GM19455 (cell line): ENCODE measurements around the gene ALDH3A1.
"Not testable (repeated sequence)": the region's sequence is repeated elsewhere in the genome, so short reads cannot be mapped to it uniquely, and the experiment has no call there.

ENCODE experiments used
- ATAC-seq: cut with Tn5 transposase; IDR thresholded peaks from one replicate; pipeline ENCODE4 v1.9.1; 2021; ENCODE audit not compliant: unreplicated experiment

Gene ALDH3A1

DNA sequence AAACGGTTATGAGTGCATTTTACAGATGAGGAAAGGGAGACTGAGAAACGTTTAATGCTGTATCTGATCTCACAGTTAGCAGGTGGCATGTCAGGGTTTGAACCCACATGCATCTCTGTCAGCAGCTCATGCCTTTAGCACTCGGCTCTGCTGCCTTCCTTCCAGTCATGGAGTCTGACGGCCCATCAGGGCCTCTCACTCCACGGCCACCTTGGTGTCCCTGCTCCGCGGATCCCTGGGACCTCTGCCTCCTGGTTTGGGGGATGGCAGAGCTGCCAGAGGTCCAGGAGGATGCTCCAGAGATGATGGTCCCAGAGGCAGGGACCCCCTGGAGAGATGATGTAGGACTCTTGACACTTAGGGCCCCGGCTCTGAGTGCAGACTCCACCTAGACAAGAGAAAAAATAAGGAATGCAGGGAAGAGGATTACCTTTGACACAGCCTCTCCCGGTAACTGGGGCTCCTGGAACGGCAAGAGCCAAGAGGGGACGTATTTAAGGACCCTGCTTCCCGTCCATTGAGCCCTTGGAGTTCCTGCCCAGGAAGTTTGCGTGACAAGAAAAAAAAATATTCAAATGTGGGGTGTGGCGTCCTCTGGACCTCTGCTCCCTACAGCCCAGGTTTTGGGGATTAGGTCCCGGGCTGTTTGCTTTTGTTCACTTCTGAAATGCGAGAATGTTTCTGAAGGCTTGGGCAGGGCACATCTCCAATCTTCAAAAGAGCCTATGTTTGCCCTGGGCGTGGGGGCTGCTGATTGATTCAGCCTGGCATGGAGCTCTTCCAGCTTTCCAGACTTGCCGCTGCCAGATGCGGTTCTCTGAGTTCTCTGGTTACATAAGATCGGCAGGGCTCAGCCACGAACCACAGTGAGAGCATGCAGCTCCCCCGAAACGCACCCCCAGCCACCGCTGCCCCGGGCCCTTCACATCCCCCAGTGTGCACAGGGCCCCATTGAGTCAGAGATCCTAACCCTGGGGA is at the start of gene ALDH3A1:
Gene ALDH3A1, minus strand, starts transcription at position 470 of the 978 bp plus-strand sequence. CDS start 3,169 bp downstream, outside the sequence.
- ATAC-seq: no peak

DNA sequence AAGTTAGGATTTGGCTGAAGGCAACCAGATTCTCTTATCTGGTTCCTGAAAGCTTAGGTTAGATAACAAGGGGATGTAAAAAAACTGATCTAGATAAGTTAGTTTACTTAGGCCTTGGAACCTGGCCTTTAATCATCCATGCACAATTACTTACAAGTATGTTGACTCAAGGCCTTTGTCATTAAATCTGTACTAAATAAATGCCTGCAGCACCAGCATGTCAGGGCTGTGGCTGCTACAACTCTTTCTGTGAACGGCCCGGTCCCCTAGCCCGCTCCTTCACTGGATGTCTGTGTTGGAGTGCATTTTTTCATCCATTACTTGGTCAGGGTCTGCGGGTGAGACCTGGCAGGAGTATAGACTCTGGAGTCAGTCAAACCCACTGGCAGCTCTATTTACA is 48.4 kb upstream of the ALDH3A1 start:
- no peak for ATAC-seq

DNA sequence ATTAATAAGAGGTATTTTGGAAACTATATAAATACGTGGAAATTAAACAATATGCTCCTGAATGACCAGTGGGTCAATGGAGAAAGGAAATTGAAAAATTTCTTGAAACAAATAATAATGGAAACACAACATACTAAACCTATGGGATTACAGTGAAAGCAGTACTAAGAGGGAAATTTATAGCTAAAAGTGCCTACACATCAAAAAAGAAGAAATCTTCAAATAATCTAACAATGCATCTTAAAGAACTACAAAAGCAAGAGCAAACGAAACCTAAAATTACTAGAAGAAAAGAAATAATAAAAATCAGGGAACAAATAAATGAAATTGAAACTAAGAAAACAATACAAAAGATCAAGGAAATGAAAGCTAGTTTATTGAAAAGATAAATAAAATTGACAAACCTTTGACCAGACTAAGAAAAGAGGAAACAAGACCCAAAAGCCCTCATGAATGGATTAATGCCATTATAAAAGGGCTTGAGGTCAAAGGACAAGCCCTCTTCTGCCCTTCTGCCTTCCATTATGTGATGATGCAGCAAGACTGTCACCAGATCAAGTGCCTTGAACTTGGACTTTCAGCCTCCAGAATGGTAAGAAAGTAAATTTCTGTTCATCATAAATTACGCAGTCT is 43.9 kb upstream of the ALDH3A1 start:
- no peak for ATAC-seq

DNA sequence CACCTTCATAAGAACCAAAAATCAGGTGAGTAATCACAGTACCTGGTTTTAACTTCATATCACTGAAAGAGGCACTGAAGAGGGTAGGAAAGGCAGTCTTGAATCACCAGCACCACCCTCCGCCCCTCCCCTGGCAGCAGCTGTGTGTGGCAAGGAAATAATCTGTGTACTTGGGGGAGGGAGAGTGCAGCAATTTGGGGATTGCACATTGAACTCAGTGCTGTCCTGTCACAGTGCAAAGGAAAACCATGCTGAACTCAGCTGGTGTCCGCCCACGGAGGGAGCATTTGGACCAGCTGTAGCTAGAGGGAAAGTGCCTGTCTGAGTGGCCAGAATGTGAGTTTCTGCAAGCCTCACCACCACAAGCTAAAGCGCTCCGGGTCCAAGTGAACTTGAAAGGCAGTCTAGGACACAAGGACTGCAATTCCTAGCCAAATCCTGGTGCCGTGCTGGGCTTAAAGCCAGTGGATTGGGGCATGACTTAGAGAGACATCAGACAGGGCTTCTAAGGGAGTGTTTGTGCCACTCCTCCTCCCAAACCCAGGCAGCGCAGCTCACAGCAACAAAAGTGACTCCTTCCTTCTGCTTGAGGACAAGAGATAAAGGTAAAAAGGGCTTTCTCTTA is 39.7 kb upstream of the ALDH3A1 start:
- ATAC-seq: no peak

DNA sequence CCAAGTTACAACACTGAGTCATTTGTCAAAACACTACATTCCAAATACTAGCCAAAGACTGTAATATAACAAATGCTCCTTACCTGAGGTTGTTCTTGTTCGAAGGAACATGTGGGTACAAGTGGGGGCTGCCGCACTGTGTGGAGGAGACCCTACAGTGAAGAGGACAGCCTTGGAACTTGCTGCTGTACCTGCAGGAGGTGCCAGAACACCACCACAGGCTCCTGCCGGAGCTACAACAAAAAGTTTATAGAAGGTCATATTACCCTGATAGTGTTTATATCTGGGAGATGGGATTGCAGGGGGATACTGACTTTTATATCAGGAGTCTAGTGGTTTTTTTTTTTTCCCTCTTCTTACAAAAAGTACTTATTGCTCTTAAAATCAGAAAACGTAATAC is 37.8 kb upstream of the ALDH3A1 start:
- ATAC-seq: no peak

DNA sequence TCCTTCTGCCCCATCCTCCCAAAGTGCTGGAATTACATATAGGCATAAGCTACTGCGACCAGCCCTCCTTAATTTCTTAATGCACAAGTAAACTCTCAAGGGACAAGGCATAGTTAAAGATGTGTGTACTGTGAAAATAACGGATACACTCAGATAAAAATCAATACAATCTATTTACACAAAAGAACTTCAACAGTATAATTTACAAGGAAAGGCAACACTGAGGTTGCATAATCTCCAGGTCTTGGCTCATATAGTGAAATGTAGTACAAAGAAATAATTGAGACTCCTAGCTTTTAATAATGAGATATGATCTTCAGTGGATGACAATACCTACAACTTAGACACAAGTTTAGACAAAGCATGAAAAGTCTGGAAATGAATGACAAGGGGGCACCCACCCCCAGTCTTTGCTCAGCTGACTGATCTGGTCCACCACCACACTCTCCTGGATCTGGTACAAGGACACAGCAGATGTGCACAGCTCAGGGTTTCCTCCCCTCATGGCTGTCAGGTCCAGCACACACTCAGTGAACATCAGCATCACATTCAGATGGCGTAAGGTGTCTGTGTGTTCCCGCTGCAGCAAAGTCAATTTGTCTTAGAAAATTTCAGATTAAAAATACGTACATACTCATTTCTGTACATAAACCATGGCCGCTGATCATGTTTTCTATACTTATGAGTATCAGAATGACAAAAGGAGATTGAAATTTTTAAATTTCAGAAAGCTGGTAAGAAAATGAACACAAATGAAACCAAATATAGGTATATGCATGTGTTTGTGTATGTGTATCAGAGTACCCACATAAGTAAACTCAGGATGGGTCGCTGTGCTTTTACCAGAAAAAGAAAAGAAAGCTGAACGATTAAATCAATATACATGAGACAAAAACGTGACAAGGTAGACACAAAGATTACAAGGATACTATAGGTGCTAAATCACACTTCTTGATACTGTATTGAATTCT is 33.7 kb upstream of the ALDH3A1 start:
- ATAC-seq: no peak

DNA sequence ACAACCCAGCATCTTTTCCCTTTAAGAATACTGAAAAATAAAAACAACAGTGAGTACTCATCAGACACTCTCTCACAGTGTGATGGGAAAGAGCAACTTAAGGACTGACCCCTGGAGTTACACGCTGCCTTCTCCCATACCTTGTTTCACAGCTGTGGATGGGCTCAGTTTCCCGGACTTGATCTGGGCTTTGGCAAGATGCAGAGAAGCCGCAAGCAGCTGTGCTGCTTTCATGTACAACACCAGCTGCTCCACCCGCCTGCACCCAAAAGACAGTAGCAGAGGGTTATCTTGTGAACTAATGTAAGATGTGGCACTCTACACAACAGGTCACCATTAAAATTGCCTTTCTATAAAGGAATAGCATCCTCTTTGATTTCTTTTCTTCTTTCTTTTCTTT is 32.7 kb upstream of the ALDH3A1 start:
- ATAC-seq: no peak

DNA sequence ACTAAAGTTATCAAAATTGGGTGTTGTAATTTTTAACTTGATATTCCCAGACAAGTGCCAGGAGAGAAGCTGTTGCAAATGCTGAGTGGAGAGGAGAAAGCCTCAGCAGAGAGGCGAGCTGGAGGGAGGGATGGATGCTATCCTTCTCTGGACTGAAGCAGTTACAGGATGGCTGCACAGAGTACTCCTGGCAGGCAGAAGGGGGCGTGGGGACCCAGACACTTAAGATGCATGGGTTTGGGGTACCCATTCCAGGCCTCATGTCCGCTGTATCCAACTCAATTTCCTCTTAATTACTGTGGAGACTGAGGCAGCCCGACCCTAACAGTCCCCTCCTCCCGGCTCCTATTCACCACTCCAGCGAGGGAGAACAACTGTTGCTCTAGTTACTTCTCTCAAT is 25.4 kb upstream of the ALDH3A1 start:
- no peak for ATAC-seq

DNA sequence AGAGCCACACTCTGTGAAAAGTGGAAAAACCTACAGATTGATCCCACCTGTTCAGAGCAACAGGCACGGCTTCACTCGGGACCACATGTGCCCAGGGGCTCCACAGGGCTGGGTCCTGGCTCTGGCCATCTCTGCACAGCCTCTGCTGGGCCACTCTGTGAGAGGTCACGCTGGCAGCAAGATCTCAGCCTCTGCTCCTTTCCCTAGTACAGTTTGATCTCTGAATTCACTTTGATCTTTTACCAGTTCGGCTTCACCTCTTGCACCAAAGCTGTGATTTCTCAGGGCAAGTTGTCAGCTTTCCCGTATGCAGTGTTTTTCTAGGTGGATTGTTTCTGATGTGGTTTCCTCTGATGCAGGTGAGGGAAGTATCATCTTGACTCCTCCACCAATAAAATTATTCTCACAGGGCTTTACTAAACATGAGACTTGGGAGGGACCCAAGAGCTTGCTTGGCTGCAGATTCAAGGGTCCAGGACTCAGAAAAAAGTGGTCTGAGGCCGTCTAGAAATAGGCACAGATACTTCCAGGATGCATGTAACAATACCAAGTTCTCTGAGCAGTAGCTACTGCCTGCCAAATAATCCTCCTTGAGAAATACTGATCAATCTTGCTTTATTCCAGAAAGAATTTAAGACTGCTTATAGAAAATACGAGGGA is 24.0 kb upstream of the ALDH3A1 start:
- no peak for ATAC-seq

DNA sequence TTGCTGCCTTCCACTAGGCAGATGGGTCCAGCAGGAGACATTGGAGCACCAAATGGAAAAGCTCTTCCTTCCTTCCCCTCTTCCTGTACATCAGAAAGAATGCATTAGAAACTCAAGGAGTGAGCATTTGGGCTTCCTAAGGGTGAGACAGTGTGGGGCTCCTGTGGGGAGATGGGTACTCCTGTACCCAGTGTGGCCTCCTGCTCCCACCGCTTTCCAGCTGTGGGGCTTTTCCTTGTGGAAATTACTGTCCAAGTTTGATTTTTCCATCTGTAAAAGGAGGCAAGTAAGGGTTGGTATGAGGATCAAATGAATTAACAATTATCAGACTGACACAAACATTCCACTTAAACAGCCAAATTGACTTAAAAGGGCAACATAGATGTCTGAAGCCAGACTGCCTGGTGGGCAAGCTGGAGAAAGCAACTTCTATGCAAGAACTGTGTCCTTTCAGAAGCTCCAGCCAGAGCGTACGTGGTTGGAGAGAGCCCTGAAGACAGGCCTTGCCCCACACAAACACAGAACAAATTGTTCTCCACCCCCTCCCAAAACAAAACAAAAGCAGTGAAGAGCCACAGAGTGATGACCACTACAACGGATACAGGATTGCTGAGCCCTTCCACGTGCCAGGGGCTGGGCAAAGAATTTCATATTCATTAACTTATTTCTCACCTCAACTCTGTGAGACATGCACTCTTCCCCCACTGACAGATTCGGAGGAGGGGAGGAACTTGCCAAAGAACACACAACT is 23.1 kb upstream of the ALDH3A1 start:
- ATAC-seq: no peak

DNA sequence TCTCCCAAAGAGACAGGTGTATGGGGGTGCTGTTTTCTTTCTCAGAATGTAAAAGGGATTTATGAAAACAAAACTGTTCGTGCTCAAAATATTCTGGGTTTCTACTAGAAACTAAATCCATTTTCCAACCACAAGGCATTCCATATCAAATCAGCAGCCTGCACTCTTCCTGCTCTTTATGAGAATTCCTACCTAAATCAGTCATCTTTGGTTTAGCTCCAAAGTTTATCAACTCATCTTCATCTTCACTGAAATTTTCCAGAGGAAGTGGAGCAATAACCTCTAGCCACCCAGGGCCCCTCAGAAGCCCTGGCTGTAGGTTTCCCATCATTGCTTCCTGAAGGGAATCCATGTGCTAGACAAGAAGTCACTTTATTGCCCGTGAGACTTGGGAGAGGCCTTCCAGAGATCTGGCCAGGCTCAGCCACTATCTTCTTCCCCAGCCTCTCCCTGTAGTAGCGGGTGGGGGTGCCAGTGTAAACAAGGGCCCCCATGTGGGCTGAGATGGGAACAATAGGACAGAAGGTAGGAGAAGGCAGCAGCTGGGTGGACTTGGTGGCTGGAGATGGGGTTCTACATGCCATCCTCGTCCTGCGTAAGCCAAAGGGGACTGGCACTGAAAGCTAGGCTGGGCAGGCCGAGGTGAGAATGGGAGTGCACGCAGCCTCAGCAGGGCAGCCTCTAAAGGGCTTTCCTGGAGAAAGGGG is 22.0 kb upstream of the ALDH3A1 start:
- ATAC-seq: no peak

DNA sequence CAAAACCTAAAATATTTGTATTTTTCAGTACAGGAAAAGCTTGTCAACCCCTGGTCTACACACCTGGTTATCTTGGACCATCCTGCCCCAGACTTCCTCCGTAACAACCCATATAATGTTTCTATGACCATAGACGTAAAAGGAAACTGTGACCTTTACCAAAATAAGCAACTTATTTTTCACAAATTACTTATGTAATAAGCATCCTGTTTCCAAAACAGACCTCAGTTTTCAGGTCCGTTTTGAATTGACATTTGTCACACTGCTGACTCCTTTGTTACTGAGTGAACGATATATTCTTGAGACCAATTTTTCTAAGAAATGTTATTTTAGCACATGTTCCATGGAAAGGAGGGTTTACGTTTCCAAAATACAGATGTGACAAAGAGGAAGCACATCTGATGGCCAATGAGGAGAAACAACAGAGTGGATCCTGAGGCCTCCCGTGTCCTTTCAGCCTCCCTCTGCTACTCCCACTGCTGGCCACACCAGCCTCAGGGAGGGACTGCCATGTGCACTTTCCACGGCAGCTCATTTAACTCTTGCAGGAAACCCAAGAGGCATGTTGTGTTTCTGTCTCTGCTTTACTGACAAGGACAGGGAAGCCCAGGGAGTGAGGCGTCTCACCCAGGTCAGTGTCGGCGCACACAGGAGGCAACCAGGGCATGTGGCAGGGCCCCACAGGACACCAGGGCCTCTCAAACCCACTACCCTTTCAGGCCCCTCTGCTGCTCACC is 20.1 kb upstream of the ALDH3A1 start:
- no peak for ATAC-seq

DNA sequence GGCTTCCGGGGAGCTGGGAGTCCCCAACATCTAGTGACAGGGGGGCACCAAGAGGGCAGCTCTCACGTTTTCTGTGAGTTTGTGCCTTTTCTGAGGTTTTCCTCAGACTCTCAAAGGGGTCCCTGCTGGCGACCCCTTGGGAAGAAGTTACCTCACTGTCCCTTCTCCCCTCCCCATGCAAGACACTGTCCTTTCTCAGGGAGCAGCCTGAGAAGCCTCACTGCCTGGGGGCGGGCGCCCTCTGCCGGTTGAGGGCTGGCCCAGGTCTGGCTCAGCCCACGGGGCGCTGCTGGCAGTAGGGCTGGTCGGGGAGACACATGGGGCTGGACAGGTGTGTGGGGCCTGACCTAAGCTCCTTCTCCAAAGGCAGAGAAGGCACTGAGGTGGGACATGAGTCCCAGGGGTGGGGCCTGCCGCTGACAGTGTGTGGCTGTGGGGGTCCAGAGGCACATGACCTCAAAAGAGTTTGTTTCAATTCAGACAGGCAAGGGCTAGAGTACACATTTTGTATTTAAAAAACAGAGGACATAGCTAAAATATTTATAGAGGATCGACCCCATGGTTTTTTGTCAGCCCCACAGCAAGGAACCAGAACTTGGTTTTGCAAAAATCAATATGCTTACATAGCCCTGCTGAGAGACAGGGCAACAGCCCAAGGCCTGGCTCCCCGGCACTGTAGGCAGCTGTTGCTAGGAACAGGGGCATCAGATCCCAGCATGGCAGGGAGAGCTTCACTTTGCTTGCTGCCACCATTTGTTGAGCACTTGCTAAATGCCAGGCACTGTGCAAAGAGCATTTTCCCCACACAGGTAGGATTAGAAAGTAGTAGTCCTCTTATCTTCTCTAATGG is 18.5 kb upstream of the ALDH3A1 start:
- peak; percentile 62 for ATAC-seq

DNA sequence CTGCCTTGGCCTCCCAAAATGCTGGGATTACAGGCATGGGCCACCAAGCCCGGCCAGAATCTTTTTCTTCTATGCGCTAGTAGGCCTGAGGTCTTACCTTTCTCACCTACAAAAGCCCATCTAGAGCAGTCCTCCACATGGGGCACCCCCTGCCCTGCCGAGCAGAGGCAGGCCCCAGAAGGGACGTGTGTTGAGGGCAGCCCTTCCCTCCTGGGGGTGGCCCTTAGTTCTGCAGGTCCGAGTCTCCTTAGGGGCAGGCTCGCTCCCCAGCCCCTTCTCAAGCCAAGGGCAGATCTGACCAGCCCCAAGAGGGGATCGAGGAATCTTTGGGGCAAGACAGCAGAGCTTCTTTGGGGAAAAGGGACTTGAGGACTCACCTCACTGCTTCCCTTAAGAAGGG is 17.9 kb upstream of the ALDH3A1 start:
- ATAC-seq: no peak

DNA sequence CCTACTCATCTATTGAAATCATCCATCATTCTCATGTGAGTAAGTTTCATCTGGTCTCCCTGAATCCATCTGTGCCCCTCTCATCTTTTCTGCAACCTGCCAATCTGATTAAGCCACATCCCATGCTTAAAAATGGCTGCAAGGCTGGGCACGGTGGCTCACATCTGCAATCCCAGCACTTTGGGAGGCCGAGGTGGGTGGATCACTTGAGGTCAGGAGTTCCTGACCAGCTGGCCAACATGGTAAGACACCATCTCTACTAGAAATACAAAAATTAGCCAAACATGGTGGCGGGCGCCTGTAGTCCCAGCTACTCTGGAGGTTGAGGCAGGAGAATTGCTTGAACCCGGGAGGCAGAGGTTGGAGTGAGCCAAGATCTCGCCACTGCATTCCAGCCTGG is 15.9 kb upstream of the ALDH3A1 start:
- ATAC-seq: not testable (repeated sequence)

DNA sequence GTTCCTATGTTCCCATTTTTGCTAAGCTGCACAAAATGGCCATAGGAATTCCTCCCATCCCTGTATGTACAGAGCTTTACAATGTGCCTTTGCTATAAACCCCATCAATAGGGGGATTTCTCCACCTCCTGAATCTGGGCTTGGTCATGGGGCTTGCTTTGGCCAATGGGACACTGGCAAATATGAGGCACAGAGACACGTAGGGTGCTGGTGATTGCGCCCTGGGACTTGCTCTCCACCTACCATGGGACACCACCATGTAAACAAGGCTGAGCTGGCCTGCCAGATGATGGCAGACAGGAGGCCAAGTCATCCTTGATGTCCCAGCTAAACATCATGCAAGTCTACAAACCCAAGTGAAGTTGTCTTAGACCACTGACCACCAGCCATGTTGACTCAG is 15.3 kb upstream of the ALDH3A1 start:
- ATAC-seq: no peak

DNA sequence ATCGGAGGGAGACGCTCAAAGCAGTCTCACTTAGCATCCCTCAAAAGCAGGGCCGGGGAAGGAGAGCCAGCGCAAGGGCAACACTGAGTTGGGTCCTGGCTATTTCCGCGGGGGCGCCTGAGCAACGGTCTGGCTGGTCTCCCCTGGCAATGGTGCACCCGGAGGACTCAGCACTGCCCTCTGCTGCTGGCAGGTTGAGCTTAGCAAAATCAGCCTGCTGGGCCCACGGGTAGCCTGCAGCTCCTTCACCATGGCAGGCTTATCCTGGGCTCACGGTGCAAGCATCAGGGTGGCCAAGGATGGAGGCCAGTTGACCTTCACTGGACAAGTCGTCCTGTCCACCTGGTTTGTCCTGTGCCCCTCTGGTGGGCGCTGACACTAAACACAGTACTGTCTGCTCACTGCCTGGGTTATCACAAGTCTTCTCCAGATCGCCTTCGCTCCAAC is 14.4 kb upstream of the ALDH3A1 start:
- ATAC-seq: no peak
